ENCODE data around the gene CNTNAP4. TPM values are rescaled to one million over a fixed set of nuclear protein-coding genes. Genes with fewer than 3 reads are reported as not detected.

Gene CNTNAP4
- total and polyA plus RNA-seq, 10 donors, result 0.23 TPM; not detected in 9

- H3K27ac ChIP-seq, result no peak overlapping the region
- no peaks in the 10 kb centered on the region for H3K4me1 ChIP-seq
- H3K9me3 ChIP-seq, result peaks cover 0 to 10% (median 0%) of the 10 kb centered on the region in 8 donors
- no peak for DNase-seq
- no peaks in the 10 kb centered on the region for H3K36me3 ChIP-seq
- 67 to 77% (median 76%) methylated on average over 1 of the region's 1 CpG for WGBS, 5 donors
- TF ChIP-seq POLR2A (IDR thresholded peaks at IDR 0.05) (no peak), POLR2AphosphoS5 (IDR thresholded peaks at IDR 0.05) (no peak)
- TF ChIP-seq, protein P1, sequence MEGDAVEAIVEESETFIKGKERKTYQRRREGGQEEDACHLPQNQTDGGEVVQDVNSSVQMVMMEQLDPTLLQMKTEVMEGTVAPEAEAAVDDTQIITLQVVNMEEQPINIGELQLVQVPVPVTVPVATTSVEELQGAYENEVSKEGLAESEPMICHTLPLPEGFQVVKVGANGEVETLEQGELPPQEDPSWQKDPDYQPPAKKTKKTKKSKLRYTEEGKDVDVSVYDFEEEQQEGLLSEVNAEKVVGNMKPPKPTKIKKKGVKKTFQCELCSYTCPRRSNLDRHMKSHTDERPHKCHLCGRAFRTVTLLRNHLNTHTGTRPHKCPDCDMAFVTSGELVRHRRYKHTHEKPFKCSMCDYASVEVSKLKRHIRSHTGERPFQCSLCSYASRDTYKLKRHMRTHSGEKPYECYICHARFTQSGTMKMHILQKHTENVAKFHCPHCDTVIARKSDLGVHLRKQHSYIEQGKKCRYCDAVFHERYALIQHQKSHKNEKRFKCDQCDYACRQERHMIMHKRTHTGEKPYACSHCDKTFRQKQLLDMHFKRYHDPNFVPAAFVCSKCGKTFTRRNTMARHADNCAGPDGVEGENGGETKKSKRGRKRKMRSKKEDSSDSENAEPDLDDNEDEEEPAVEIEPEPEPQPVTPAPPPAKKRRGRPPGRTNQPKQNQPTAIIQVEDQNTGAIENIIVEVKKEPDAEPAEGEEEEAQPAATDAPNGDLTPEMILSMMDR (IDR thresholded peaks at IDR 0.05 in 8 of 11, conservative IDR thresholded peaks at IDR 0.05 in 3 of 11), result no peak
- no peak overlapping the region for H3K4me3 ChIP-seq
- intact Hi-C loops (cut with DNase I; ENCODE audit: low total_unique reads), result no loop called here
- no peaks in the 10 kb centered on the region for H3K27me3 ChIP-seq (replicated peaks in 1 of 7)
Measured at GRCh38 chr16:76329106-76329505, 51.9 kb downstream of the CNTNAP4 start.

GRCh38 chr16:76335180-76335974 is 58.2 kb downstream of the CNTNAP4 start:
- H3K9me3 ChIP-seq, result peaks cover 0 to 27% (median 21%) of the 10 kb centered on the region in 8 donors
- WGBS, 5 donors, result 68 to 90% (median 79%) methylated on average over 3 of the region's 3 CpGs
- TF ChIP-seq POLR2A (IDR thresholded peaks at IDR 0.05) (no peak), POLR2AphosphoS5 (IDR thresholded peaks at IDR 0.05) (no peak)
- TF ChIP-seq, protein P1 (IDR thresholded peaks at IDR 0.05 in 8 of 11, conservative IDR thresholded peaks at IDR 0.05 in 3 of 11), result no peak
- H3K27me3 ChIP-seq (replicated peaks in 1 of 7), result no peaks in the 10 kb centered on the region
- H3K36me3 ChIP-seq, result no peaks in the 10 kb centered on the region
- H3K4me3 ChIP-seq, result no peak overlapping the region
- intact Hi-C loops (cut with DNase I; ENCODE audit: low total_unique reads), result no loop called here
- no peak overlapping the region for H3K27ac ChIP-seq
- DNase-seq, result no peak
- H3K4me1 ChIP-seq, result no peaks in the 10 kb centered on the region

- H3K9me3 ChIP-seq, result peaks cover 0 to 27% (median 21%) of the 10 kb centered on the region in 8 donors
- no peak for TF ChIP-seq POLR2AphosphoS5 (IDR thresholded peaks at IDR 0.05)
- no peak for DNase-seq
- no peaks in the 10 kb centered on the region for H3K27me3 ChIP-seq (replicated peaks in 1 of 7)
- no peaks in the 10 kb centered on the region for H3K36me3 ChIP-seq
- no peak overlapping the region for H3K27ac ChIP-seq
- intact Hi-C loops (cut with DNase I; ENCODE audit: low total_unique reads), result no loop called here
- H3K4me1 ChIP-seq, result no peaks in the 10 kb centered on the region
- 68 to 76% (median 73%) methylated on average over 1 of the region's 1 CpG for WGBS, 5 donors
- no peak overlapping the region for H3K4me3 ChIP-seq
Measured at GRCh38 chr16:76336112-76336511, 58.9 kb downstream of the CNTNAP4 start.

DNA sequence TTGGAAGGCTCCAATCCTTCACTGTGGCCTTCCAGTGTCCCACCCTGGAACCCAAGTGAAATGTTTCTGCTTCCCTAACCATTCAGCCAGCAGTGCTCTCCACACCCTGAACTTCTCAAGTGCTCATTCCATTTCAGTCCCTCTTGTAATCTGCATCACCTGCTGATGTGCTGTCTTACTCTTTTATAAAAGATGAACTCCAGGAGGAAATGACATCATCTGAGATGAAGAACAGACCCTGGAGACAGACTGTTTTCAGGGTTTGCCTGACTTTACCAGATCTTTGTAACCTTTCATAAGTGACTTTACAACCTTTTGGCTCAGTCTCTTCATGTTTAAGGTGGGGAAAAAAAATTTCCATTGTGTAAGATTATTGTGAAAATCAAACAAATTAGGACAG is 61.3 kb downstream of the CNTNAP4 start:
- Histone ChIP-seq H3K27ac (no peak overlapping the region), H3K4me3 (no peak overlapping the region), H3K9me3 (peaks cover 0 to 27% (median 18%) of the 10 kb centered on the region in 8 donors), H3K27me3 (replicated peaks in 1 of 7) (no peaks in the 10 kb centered on the region), H3K36me3 (no peaks in the 10 kb centered on the region), H3K4me1 (no peaks in the 10 kb centered on the region)
- intact Hi-C loops (cut with DNase I; ENCODE audit: low total_unique reads), result no loop called here
- no peak for DNase-seq
- TF ChIP-seq POLR2AphosphoS5 (IDR thresholded peaks at IDR 0.05) (no peak), POLR2A (IDR thresholded peaks at IDR 0.05) (no peak)
- TF ChIP-seq, protein P1 (IDR thresholded peaks at IDR 0.05 in 8 of 11, conservative IDR thresholded peaks at IDR 0.05 in 3 of 11), result no peak

All from spleen (tissue), 11 donors.